H9 (cell line): ENCODE data around the gene ELL3. TPM values are rescaled to one million over a fixed set of nuclear protein-coding genes. Genes with fewer than 3 reads are reported as not detected.

Experiments used
- DNase-seq: peaks from one replicate; pipeline ENCODE4 v3.0.0-alpha.2; 2017
- H2AFZ ChIP-seq: one replicate; pipeline ENCODE4 v1.6.1; 2013; ENCODE audit warnings: mild to moderate bottlenecking, low read length, control low read depth, moderate library complexity
- H2AK5ac ChIP-seq: 2 replicates; pipeline ENCODE4 v1.6.1; 2013; ENCODE audit warnings: low read length, control low read depth, mixed read lengths; ENCODE audit not compliant: insufficient read length
- H2BK120ac ChIP-seq: one replicate; pipeline ENCODE4 v1.6.1; 2013; ENCODE audit warnings: low read depth, mild to moderate bottlenecking, low read length, control low read depth, inconsistent platforms; ENCODE audit not compliant: poor library complexity, severe bottlenecking
- H2BK12ac ChIP-seq: 2 replicates; pipeline ENCODE4 v1.6.1; 2013; ENCODE audit warnings: low read length, control low read depth, mixed read lengths, low read depth; ENCODE audit not compliant: insufficient read length
- H2BK15ac ChIP-seq: 2 replicates; pipeline ENCODE4 v1.6.1; 2013; ENCODE audit warnings: low read depth, low read length, control low read depth
- H2BK20ac ChIP-seq: one replicate; pipeline ENCODE4 v1.6.1; 2013; ENCODE audit warnings: low read depth, mild to moderate bottlenecking, low read length, control low read depth, inconsistent platforms; ENCODE audit not compliant: poor library complexity, severe bottlenecking
- H2BK5ac ChIP-seq: 2 replicates; pipeline ENCODE4 v1.6.1; 2013; ENCODE audit warnings: low read length, control low read depth, mixed read lengths; ENCODE audit not compliant: insufficient read length
- H3K14ac ChIP-seq: 2 replicates; pipeline ENCODE4 v1.6.1; 2013; ENCODE audit warnings: low read length, control low read depth; ENCODE audit not compliant: insufficient read depth
- H3K18ac ChIP-seq: 2 replicates; pipeline ENCODE4 v1.6.1; 2013; ENCODE audit warnings: low read depth, mild to moderate bottlenecking, mixed read lengths, low read length, control low read depth; ENCODE audit not compliant: insufficient read length
- H3K23ac ChIP-seq: 2 replicates; pipeline ENCODE4 v1.6.1; 2013; ENCODE audit warnings: low read length, control low read depth, mixed read lengths, low read depth; ENCODE audit not compliant: insufficient read length
- H3K23me2 ChIP-seq: 2 replicates; pipeline ENCODE4 v1.6.1; 2013; ENCODE audit warnings: low read depth, mild to moderate bottlenecking, mixed read lengths, low read length, control low read depth; ENCODE audit not compliant: insufficient read length, poor library complexity, severe bottlenecking
- H3K27ac ChIP-seq: 2 replicates; pipeline ENCODE4 v1.5.1; 2013; ENCODE audit warnings: low read length, control low read depth, mixed read lengths, low read depth; ENCODE audit not compliant: insufficient read length
- H3K27me3 ChIP-seq: 2 replicates; pipeline ENCODE4 v1.6.1; 2013; ENCODE audit warnings: low read length, control low read depth, inconsistent platforms; ENCODE audit not compliant: insufficient read depth
- H3K4ac ChIP-seq: 2 replicates; pipeline ENCODE4 v1.6.1; 2013; ENCODE audit warnings: low read depth, mild to moderate bottlenecking, control low read depth, inconsistent platforms, low read length, moderate library complexity
- H3K4me1 ChIP-seq: 2 replicates; pipeline ENCODE4 v1.6.1; 2013; ENCODE audit warnings: low read length, control low read depth, inconsistent platforms; ENCODE audit not compliant: insufficient read depth
- H3K4me2 ChIP-seq: 2 replicates; pipeline ENCODE4 v1.6.1; 2013; ENCODE audit warnings: low read length, control low read depth, mixed read lengths; ENCODE audit not compliant: insufficient read length, insufficient read depth
- H3K56ac ChIP-seq: 2 replicates; pipeline ENCODE4 v1.6.1; 2013; ENCODE audit warnings: low read depth, mild to moderate bottlenecking, mixed read lengths, low read length, control low read depth; ENCODE audit not compliant: insufficient read length
- H3K79me1 ChIP-seq: 2 replicates; pipeline ENCODE4 v1.6.1; 2013; ENCODE audit warnings: low read depth, mild to moderate bottlenecking, moderate library complexity, low read length, control low read depth, inconsistent platforms; ENCODE audit not compliant: insufficient read depth, poor library complexity, severe bottlenecking
- H3K79me2 ChIP-seq: 2 replicates; pipeline ENCODE4 v1.6.1; 2013; ENCODE audit warnings: low read length, control low read depth, inconsistent platforms; ENCODE audit not compliant: insufficient read depth
- H3K9ac ChIP-seq: 2 replicates; pipeline ENCODE4 v1.6.1; 2013; ENCODE audit warnings: low read length, control low read depth, mixed read lengths; ENCODE audit not compliant: insufficient read length; ENCODE audit errors: extremely low read depth
- H3K9me3 ChIP-seq: one replicate; pipeline ENCODE4 v1.6.1; 2013; ENCODE audit warnings: low read depth, low read length, inconsistent platforms; ENCODE audit not compliant: control insufficient read depth
- H3T11ph ChIP-seq: one replicate; pipeline ENCODE4 v1.6.1; 2013; ENCODE audit warnings: mild to moderate bottlenecking, low read length, control low read depth, inconsistent platforms
- H4K20me1 ChIP-seq: one replicate; pipeline ENCODE4 v1.6.1; 2013; ENCODE audit not compliant: control insufficient read depth, insufficient read length, insufficient read depth
- H4K5ac ChIP-seq: 2 replicates; pipeline ENCODE4 v1.6.1; 2013; ENCODE audit warnings: low read depth, mild to moderate bottlenecking, mixed read lengths, low read length, control low read depth; ENCODE audit not compliant: insufficient read length
- H4K8ac ChIP-seq: replicated peaks from 2 replicates; pipeline ENCODE4 v1.6.1; 2013; ENCODE audit warnings: low read length, control low read depth, mixed read lengths, low read depth; ENCODE audit not compliant: insufficient read length
- H4K91ac ChIP-seq: 2 replicates; pipeline ENCODE4 v1.6.1; 2013; ENCODE audit warnings: low read depth, mild to moderate bottlenecking, moderate library complexity, mixed read lengths, low read length, control low read depth; ENCODE audit not compliant: insufficient read length
- H3K27ac Mint-ChIP-seq, 3 experiments: 2 replicates in 2 of 3; 3 replicates in 1 of 3; pipeline ENCODE4 v1.8.0; 2020 to 2021; ENCODE audit warnings: mixed read lengths in 3 of 3, mild to moderate bottlenecking in 1 of 3, moderate library complexity in 1 of 3
- H3K27me3 Mint-ChIP-seq: 2 replicates; pipeline ENCODE4 v1.8.0; 2021; ENCODE audit warnings: low read depth, mild to moderate bottlenecking, moderate library complexity, mixed read lengths
- H3K36me3 Mint-ChIP-seq, 3 experiments: 2 replicates in 2 of 3; 3 replicates in 1 of 3; pipeline ENCODE4 v1.8.0; 2020 to 2021; ENCODE audit warnings: low read depth in 3 of 3, mixed read lengths in 3 of 3; ENCODE audit not compliant: insufficient read depth in 1 of 3
- H3K4me1 Mint-ChIP-seq, 2 experiments: 2 replicates each; pipeline ENCODE4 v1.8.0; 2020; ENCODE audit warnings: mixed read lengths in 2 of 2
- H3K4me3 Mint-ChIP-seq, 2 experiments: 2 replicates in 1 of 2; 3 replicates in 1 of 2; pipeline ENCODE4 v1.8.0; 2020 to 2021; ENCODE audit warnings: mild to moderate bottlenecking in 2 of 2, mixed read lengths in 2 of 2, moderate library complexity in 1 of 2
- H3K9me3 Mint-ChIP-seq, 2 experiments: 2 replicates in 1 of 2; 3 replicates in 1 of 2; pipeline ENCODE4 v1.8.0; 2020; ENCODE audit warnings: mild to moderate bottlenecking in 2 of 2, mixed read lengths in 2 of 2, moderate library complexity in 1 of 2
- CTCF ChIP-seq: fragments of 200-600 bp; sonication (generic); conservative IDR thresholded peaks from 3 replicates; pipeline ENCODE4 v1.8.0; 2021; ENCODE audit warnings: antibody characterized with exemption, mild to moderate bottlenecking
- WGBS: extraction: QIAGEN DNeasy Blood & Tissue Kit; methylation state at CpG from one replicate; pipeline ENCODE4 v1.1.7; 2013; ENCODE audit warnings: missing lambda C conversion rate, low lambda C conversion rate, mixed read lengths; ENCODE audit not compliant: insufficient read length; ENCODE audit errors: extremely low coverage; 5-methylcytosine and 5-hydroxymethylcytosine counted together
- total RNA-seq: library from RNA; stranded (reverse); gene quantifications from 2 replicates; pipeline ENCODE4 v1.2.1, GENCODE V29; 2021

Gene ELL3
- total RNA-seq, 1 experiment from 2014 or later = 6.4 TPM

- Mint-ChIP-seq H3K27ac (no peak overlapping the region), H3K36me3 (peaks cover 59 to 89% (median 71%) of the 10 kb centered on the region in 3 experiments; a peak in 6 of 7 replicates)
Measured at GRCh38 chr15:43762824-43763223, 13.9 kb downstream of the ELL3 start.

More at GRCh38 chr15:43762824-43763223, 13.9 kb downstream of the ELL3 start:
- Histone ChIP-seq H4K5ac (no peak overlapping the region), H3K79me2 (no peaks in the 10 kb centered on the region), H2AK5ac (no peak overlapping the region), H3K9ac (no peak overlapping the region), H4K8ac (no peak overlapping the region), H2BK120ac (no peak overlapping the region), H3K4ac (no peak overlapping the region), H3K9me3 (no peaks in the 10 kb centered on the region), H2BK20ac (no peak overlapping the region), H3K27me3 (no peaks in the 10 kb centered on the region), H3K79me1 (peaks cover 5% of the 10 kb centered on the region), H2AFZ (no peak overlapping the region), H3K18ac (no peak overlapping the region), H3K4me1 (no peaks in the 10 kb centered on the region), H3K23ac (no peak overlapping the region), H3T11ph (no peak overlapping the region), H3K56ac (no peak overlapping the region), H2BK12ac (no peak overlapping the region), H2BK15ac (no peak overlapping the region), H3K14ac (no peak overlapping the region), H2BK5ac (no peak overlapping the region), H4K20me1 (no peaks in the 10 kb centered on the region), H3K27ac (no peak overlapping the region), H4K91ac (no peak overlapping the region), H3K4me2 (no peak overlapping the region), H3K23me2 (no peaks in the 10 kb centered on the region)
- no peaks in the 10 kb centered on the region for H3K9me3 Mint-ChIP-seq
- DNase-seq = no peak
- no peak for TF ChIP-seq CTCF
- no peaks in the 10 kb centered on the region for H3K27me3 Mint-ChIP-seq
- H3K4me3 Mint-ChIP-seq = no peak overlapping the region
- no peaks in the 10 kb centered on the region for H3K4me1 Mint-ChIP-seq
- WGBS = no CpG with 5 or more reads among the region's 6 CpGs
